Fibroblast of the aortic adventitia (primary cell): Measurements from ENCODE around the gene ARHGEF10L. TPM values are rescaled to one million over a fixed set of nuclear protein-coding genes. Genes with fewer than 3 reads are reported as not detected.

Experiments used
- DNase-seq: peaks from one replicate; pipeline ENCODE4 v3.0.0-alpha.2; 2010; ENCODE audit warnings: low read depth
- H3K4me3 ChIP-seq: 2 replicates; pipeline ENCODE4 v1.5.1; 2011; ENCODE audit warnings: low read depth, mild to moderate bottlenecking, control low read depth, low read length, moderate library complexity
- CTCF ChIP-seq: IDR thresholded peaks from 2 replicates; pipeline ENCODE4 v1.5.1; 2011; ENCODE audit warnings: mild to moderate bottlenecking, low read length, control low read depth, inconsistent platforms; ENCODE audit not compliant: insufficient read depth
- total RNA-seq: library from RNA; depleted of rRNA; stranded (reverse); fragments of >200 nt; gene quantifications from 2 replicates; pipeline ENCODE4 v1.2.3, GENCODE V29; 2012; ENCODE audit warnings: low replicate concordance

The ARHGEF10L gene
- total RNA-seq, 1 donor: 23.9 TPM

GRCh38 chr1:17640975-17641374 is 101.5 kb downstream of the ARHGEF10L start:
- H3K4me3 ChIP-seq: no peak overlapping the region
- no peak for DNase-seq
- no peak for TF ChIP-seq CTCF

- no peak for DNase-seq
- no peak overlapping the region for H3K4me3 ChIP-seq
- no peak for TF ChIP-seq CTCF
Measured at GRCh38 chr1:17642169-17642568, 102.7 kb downstream of the ARHGEF10L start.

- DNase-seq: peak; percentile 22
- no peak for TF ChIP-seq CTCF
- H3K4me3 ChIP-seq: no peak overlapping the region
Measured at GRCh38 chr1:17642943-17643342, 103.4 kb downstream of the ARHGEF10L start.

- no peak overlapping the region for H3K4me3 ChIP-seq
- no peak for TF ChIP-seq CTCF
- DNase-seq: no peak
Measured at GRCh38 chr1:17643861-17644703, 104.6 kb downstream of the ARHGEF10L start.

GRCh38 chr1:17645068-17645911 is 105.8 kb downstream of the ARHGEF10L start:
- TF ChIP-seq CTCF: no peak
- H3K4me3 ChIP-seq: no peak overlapping the region
- DNase-seq: no peak

- DNase-seq: no peak
- no peak overlapping the region for H3K4me3 ChIP-seq
- TF ChIP-seq CTCF: no peak
Measured at GRCh38 chr1:17646444-17647280, 107.2 kb downstream of the ARHGEF10L start.
